BJ (cell line): ENCODE measurements around the gene DPP9. TPM values are rescaled to one million over a fixed set of nuclear protein-coding genes. Genes with fewer than 3 reads are reported as not detected.

Source experiments
- polyA plus RNA-seq: library from polyadenylated mRNA; depleted of rRNA; stranded (reverse); fragments of >200 nt; gene quantifications from 2 replicates; pipeline ENCODE4 v1.2.3, GENCODE V29; 2011; rRNA removed
- small RNA-seq: library from RNA; depleted of rRNA; stranded (forward); fragments of <200 nt; gene quantifications from one replicate; pipeline ENCODE3, GENCODE V24; 2012; ENCODE audit warnings: low replicate concordance, low read depth; ENCODE audit not compliant: insufficient read length

The DPP9 gene
- polyA plus RNA-seq, 1 experiment: 12.3 TPM

Small RNA genes lying within 50 kb of the gene (small RNA-seq; reads per million reads assigned to genes)
- gene MIR7-3: 1.3 reads per million

Other genes starting within 250 kb of the DPP9 start
- 0.01 TPM in 2 replicates for gene PLIN4, start 205.4 kb downstream of the DPP9 start, polyA plus RNA-seq
- not detected in 2 replicates for gene PLIN5, start 188.6 kb downstream of the DPP9 start, polyA plus RNA-seq
- gene LRG1, start 183.8 kb downstream of the DPP9 start, polyA plus RNA-seq: 0.02 TPM in 1 of 2 replicates, not detected in the other
- 0.11 and 0.22 TPM in 2 replicates for gene SEMA6B, start 164.2 kb downstream of the DPP9 start, polyA plus RNA-seq
- gene TNFAIP8L1, start 84.3 kb downstream of the DPP9 start, polyA plus RNA-seq: 3.7 and 4.8 TPM in 2 replicates
- gene MYDGF, start 53.5 kb downstream of the DPP9 start, polyA plus RNA-seq: 162 and 222 TPM in 2 replicates
- 3.8 and 5.6 TPM in 2 replicates for gene FEM1A, start 67.9 kb upstream of the DPP9 start, polyA plus RNA-seq
- gene TICAM1, start 107.9 kb upstream of the DPP9 start, polyA plus RNA-seq: 1.7 and 1.9 TPM in 2 replicates
- 128 and 211 TPM in 2 replicates for gene PLIN3, start 143.8 kb upstream of the DPP9 start, polyA plus RNA-seq
- gene ARRDC5, start 179.1 kb upstream of the DPP9 start, polyA plus RNA-seq: not detected in 2 replicates
- 6.1 and 10.3 TPM in 2 replicates for gene UHRF1, start 185.7 kb upstream of the DPP9 start, polyA plus RNA-seq
- 10.5 and 15.2 TPM in 2 replicates for gene KDM4B, start 245.3 kb upstream of the DPP9 start, polyA plus RNA-seq